HCEC 1CT (cell line): ENCODE results near the gene SAT1.
A peak's percentile ranks its signal among the peaks of the same experiment; 100 is the strongest.

Source experiments
- DNase-seq: peaks from one replicate; pipeline ENCODE4 v3.0.0-alpha.2; 2017

SAT1 gene

GRCh38 chrX:23811656-23812055 is 28.7 kb downstream of the SAT1 start:
- no peak for DNase-seq

- DNase-seq: no peak
Observed at GRCh38 chrX:23813808-23814207, 30.8 kb downstream of the SAT1 start.

DNA sequence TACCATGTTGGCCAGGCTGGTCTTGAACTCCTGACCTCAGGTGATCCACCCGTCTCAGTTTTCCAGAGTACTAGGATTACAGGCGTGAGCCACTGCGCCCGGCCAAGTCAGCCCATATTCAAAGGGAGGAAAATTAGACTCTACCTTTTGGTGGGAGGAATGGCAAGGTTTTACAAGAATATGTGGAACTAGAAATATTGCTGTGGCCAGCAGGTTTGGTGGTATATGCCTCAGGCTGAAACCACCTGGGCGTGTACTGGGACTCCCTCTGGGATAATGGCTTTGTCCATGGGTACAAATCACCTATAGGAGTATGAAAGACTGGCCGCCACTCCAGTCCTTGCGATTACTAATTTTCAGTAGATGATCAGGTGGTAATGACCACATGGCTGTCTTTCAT is 32.4 kb downstream of the SAT1 start:
- no peak for DNase-seq

DNA sequence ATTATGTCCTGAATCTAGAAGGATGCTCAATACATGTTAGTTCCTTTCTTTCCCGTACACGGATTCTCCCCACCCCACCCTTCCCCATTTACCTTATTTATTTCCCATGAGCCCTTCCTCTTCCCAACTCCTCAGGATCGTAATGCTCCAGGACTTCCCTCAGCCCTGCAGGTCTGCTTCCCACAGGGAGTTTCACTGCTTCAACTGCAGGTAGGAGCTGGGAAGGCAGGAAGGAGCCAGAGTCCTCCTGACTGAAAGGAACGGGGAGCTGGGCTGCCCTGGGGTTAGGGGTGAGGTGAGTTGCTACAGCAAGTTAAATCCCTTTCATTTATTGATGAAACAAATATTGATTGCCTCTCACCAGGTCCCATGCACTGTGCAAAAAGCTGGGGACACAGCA is 33.2 kb downstream of the SAT1 start:
- no peak for DNase-seq

DNA sequence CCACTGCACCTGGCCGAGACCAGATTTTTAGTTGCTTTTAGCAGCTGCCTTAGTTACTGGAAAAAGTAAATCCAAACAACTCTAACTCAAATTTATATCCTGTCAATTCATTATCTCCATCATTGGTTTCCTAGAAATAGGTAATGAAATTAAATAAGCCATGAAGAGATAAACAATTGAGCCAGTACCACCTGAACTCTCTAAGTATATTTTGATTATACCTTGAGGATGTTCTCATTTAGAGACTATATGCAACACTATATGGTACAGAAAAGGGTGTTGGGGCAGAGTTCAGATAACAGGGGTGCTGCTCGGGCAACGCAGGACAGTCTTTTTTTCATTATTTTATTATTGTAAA is 35.0 kb downstream of the SAT1 start:
- no peak for DNase-seq

- DNase-seq: peak; percentile 26
Observed at GRCh38 chrX:23819385-23820234, 36.6 kb downstream of the SAT1 start.

DNA sequence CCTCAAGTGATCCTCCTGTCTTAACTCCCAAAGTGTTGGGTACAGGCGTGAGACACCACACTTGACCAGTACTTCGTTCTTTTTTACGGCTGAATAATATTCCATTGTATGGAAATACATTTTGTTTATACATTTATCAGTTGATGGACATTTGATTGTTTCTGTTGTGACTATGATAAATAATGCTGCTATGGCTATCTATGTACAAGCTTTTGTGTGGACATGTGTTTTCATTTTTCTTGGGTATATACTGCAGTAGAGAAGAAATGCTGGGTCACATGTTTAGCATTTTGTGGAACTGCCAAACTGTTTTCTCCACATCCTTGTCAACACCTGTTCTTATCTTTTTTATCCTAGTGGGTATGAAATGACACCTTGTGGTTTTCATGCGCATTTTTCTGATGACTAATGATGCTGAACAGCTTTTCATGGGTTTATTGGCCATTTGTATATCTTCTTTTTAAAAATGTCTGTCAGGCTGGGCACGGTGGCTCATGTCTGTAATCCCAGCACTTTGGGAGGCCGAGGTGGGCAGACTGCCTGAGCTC is 37.3 kb downstream of the SAT1 start:
- no peak for DNase-seq

DNA sequence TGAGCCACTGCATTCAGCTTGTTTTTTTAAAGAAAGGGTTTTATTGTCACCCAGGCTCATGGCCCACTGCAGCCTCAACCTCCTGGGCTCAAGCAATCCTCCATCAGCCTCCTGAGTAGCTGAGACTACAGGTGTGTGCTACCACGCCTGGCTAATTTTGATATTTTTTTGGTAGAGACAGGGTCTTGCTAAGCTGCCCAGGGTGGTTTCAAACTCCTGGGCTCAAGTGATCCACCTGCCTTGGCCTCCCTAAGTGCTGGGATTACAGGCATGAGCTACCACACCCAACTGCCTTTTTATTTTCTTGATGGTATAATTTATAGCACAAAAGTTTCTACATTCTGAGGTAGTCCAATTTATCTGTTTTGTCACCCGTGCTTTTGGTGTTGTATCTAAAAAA is 38.9 kb downstream of the SAT1 start:
- no peak for DNase-seq

DNA sequence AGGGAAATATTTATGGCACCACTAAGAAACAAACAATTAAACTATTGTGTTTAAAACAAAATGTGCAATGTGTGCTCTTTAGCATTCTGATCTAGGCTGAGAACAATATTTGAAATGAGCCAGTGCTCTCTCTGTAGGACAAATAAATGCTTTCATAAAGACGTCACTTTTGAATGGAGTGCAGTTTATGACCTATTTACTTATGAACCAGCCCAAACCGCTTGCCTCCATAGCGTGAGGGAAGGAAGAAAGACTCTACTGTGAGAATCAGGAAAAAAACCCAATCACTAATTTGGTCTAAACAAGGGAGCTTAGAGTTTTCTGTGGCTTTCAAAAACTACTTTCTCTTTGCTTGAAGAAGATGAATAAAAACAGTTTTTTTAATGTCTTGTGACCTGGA is 39.4 kb downstream of the SAT1 start:
- no peak for DNase-seq

DNA sequence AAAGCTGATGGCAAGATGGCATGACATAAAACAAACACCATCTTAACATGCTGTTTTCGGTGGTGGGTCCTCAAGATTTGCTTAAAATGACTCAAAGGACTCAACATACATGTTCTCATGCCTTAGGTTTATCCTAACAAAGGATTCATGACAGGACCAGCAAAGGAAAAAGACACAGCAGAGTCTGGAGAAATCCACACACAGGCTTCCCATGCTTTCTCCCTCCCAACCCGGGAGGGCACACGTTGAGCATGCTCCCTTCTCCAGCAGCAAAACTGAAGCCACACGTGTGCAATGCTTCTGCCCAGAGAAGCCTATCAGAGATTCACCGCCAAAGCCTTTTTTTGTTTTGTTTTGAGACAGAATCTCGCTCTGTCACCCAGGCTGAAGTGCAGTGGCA is 39.9 kb downstream of the SAT1 start:
- DNase-seq: no peak

- no peak for DNase-seq
Observed at GRCh38 chrX:23825675-23826074, 42.7 kb downstream of the SAT1 start.

GRCh38 chrX:23826216-23826615 is 43.2 kb downstream of the SAT1 start:
- no peak for DNase-seq

DNA sequence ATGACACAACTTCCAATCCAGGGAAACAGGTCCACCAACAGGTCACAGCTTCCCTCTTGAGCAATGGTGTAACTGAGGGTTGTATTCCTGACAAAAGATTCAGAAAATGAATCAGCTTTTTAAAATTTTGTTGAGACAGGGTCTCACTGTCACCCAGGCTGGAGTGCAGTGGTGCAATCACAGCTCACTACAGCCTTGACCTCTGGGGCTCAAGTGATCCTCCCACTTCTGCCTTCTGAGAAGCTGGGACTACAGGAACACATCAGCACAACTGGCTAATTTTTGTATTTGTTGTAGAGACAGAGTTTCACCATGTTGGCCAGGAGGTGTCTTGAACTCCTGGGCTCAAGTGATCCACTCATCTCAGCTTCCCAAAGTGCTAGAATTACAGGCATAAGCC is 43.7 kb downstream of the SAT1 start:
- DNase-seq: no peak

DNA sequence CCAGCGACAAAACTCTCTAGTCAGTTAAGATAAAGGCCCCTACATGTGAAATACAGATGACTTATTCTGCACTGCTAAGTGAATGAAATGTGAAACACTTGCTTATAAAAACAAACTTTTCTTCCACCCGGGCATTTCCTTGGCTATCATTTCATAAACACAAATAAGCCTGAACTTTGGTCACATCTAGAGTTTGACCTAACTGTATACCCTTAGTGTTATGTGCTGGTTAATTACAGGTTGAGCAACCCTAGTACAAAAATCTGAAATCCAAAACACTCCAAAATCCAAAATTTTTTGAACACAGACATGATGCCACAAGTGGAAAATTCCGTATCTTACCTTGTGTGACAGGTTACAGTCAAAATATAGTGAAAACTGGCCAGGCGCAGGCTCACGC is 45.9 kb downstream of the SAT1 start:
- no peak for DNase-seq

GRCh38 chrX:23832721-23833120 is 49.7 kb downstream of the SAT1 start:
- no peak for DNase-seq
